GM12878 (cell line): ENCODE data around the gene PIP5K1A. TPM values are rescaled to one million over a fixed set of nuclear protein-coding genes. Genes with fewer than 3 reads are reported as not detected.
A peak's percentile ranks its signal among the peaks of the same experiment; 100 is the strongest.

Source experiments
- ATAC-seq: fragments of 200-7000 bp; cut with Tn5 transposase; 3 replicates; pipeline ENCODE4 v1.9.1; 2020; ENCODE audit warnings: mild to moderate bottlenecking, moderate library complexity
- BruUV-seq: library from RNA; stranded (reverse); fragments of 400-500 nt; replicated peaks from 2 replicates; lab custom pipeline; 2021; lab: Mats Ljungman, UMichigan
- CTCF ChIA-PET: fragments of 300-600 bp; sonication (Branson Sonifier 250); formaldehyde crosslinking; extraction: SDS; loops from one replicate; lab custom pipeline; 2021; ENCODE audit warnings: inconsistent platforms; lab: Yijun Ruan, JAX
- POLR2A ChIA-PET: fragments of 350-600 bp; formaldehyde crosslinking; extraction: SDS; loops from one replicate; lab custom pipeline; 2021; ENCODE audit warnings: inconsistent platforms; lab: Charles Lee
- RAD21 ChIA-PET: fragments of 300-600 bp; sonication (Branson Sonifier 250); formaldehyde crosslinking; loops from one replicate; lab custom pipeline; 2023; ENCODE audit warnings: antibody characterized with exemption; ENCODE audit not compliant: unreplicated experiment; lab: Charles Lee
- SMC1A ChIA-PET: fragments of 300-600 bp; sonication (Branson Sonifier 250); formaldehyde crosslinking; loops from one replicate; lab custom pipeline; 2023; ENCODE audit not compliant: unreplicated experiment, uncharacterized antibody; lab: Charles Lee
- DNase-seq: peaks from one replicate; pipeline ENCODE4 v3.0.0-alpha.2; 2011; ENCODE audit warnings: low read depth, low spot score
- FAIRE-seq: peaks from 3 replicates; lab custom pipeline; 2011; peaks lifted over from hg19 to GRCh38; lab: Jason Lieb, UNC
- H2AFZ ChIP-seq: 2 replicates; pipeline ENCODE4 v1.6.0; 2011; ENCODE audit warnings: low read depth, low read length, control low read depth; ENCODE audit not compliant: control insufficient read depth
- H3K27ac ChIP-seq: 2 replicates; pipeline ENCODE4 v1.5.1; 2011; ENCODE audit warnings: control low read depth; ENCODE audit not compliant: control insufficient read depth, insufficient read depth
- H3K27me3 ChIP-seq, 2 experiments: replicated peaks in 1 of 2; 2 replicates each; pipeline versions ENCODE4 v1.6.0 to v1.6.1; 2011; ENCODE audit warnings: low read length in 1 of 2; ENCODE audit not compliant: control insufficient read depth in 2 of 2, insufficient read depth in 2 of 2
- H3K36me3 ChIP-seq, 2 experiments: 2 replicates each; pipeline ENCODE4 v1.5.1; 2011; ENCODE audit warnings: low read length in 1 of 2; ENCODE audit not compliant: control insufficient read depth in 2 of 2, insufficient read depth in 2 of 2
- H3K4me1 ChIP-seq: 2 replicates; pipeline ENCODE4 v1.6.1; 2011; ENCODE audit warnings: mild to moderate bottlenecking, low read length, moderate library complexity, mixed read lengths; ENCODE audit not compliant: control insufficient read depth, insufficient read depth
- H3K4me2 ChIP-seq: 2 replicates; pipeline ENCODE4 v1.6.0; 2011; ENCODE audit warnings: control low read depth; ENCODE audit not compliant: control insufficient read depth, insufficient read depth
- H3K4me3 ChIP-seq: fragments of 200-600 bp; sonication (generic); 2 replicates; pipeline ENCODE4 v1.5.1; 2016
- H3K79me2 ChIP-seq: 2 replicates; pipeline ENCODE4 v1.6.0; 2011; ENCODE audit warnings: low read length; ENCODE audit not compliant: control insufficient read depth, insufficient read depth
- H3K9ac ChIP-seq: 2 replicates; pipeline ENCODE4 v1.8.0; 2011; ENCODE audit warnings: low read length, control low read depth, mixed read lengths; ENCODE audit not compliant: control insufficient read depth, insufficient read depth
- H3K9me3 ChIP-seq: replicated peaks from 3 replicates; pipeline ENCODE4 v1.5.1; 2011; ENCODE audit warnings: mild to moderate bottlenecking, low read length; ENCODE audit not compliant: control insufficient read depth, insufficient read depth
- H4K20me1 ChIP-seq: 2 replicates; pipeline ENCODE4 v1.6.0; 2011; ENCODE audit not compliant: control insufficient read depth, insufficient read depth
- CBX5 ChIP-seq: sonication (generic); IDR thresholded peaks from 2 replicates; pipeline ENCODE4 v1.6.1; 2016; ENCODE audit warnings: low read depth, moderate library complexity, mild to moderate bottlenecking, inconsistent platforms
- NR2C1 ChIP-seq: fragments of 450-650 bp; IDR thresholded peaks from 2 replicates; pipeline ENCODE4 v1.6.1; 2017; ENCODE audit warnings: antibody characterized with exemption, mild to moderate bottlenecking, moderate library complexity
- POLR2AphosphoS5 ChIP-seq: IDR thresholded peaks from 2 replicates; pipeline ENCODE4 v1.6.1; 2011; ENCODE audit warnings: mild to moderate bottlenecking, low read length, inconsistent platforms
- TARDBP ChIP-seq: IDR thresholded peaks from 2 replicates; pipeline ENCODE4 v1.6.1; 2016; ENCODE audit warnings: borderline replicate concordance
- WGBS: methylation state at CpG from one replicate; pipeline ENCODE4 v1.1.6; 2016; ENCODE audit warnings: low lambda C conversion rate; ENCODE audit not compliant: insufficient replicate concordance, insufficient coverage; ENCODE audit errors: missing lambda C conversion rate; 5-methylcytosine and 5-hydroxymethylcytosine counted together
- in situ Hi-C: fragments of 300-500 bp; cut with MboI; formaldehyde crosslinking; loops from 9 replicates; pipeline ENCODE4 v1.14.3; 2018; ENCODE audit warnings: mixed read lengths
- intact Hi-C: fragments of 100-400 bp; cut with micrococcal nuclease; formaldehyde crosslinking; loops from one replicate; pipeline ENCODE4 v1.14.2; 2022; ENCODE audit not compliant: unreplicated experiment
- polyA plus RNA-seq, 11 experiments: library from polyadenylated mRNA; depleted of rRNA in 4 of 11; unstranded in 6 of 11; stranded (reverse) in 5 of 11; fragments of >200 nt; fragmentation: Nextera tagmentation in 4 of 11; fragmentation: Illumina TruSeq in 1 of 11; extraction: Ambion mirVana in 4 of 11; extraction: Trizol in 1 of 11; gene quantifications; 1 replicate in 1 of 11; 2 replicates in 10 of 11; pipeline versions ENCODE4 v1.2.1 to v1.2.3, GENCODE V29; 2011 to 2016; ENCODE audit warnings: inconsistent platforms in 2 of 11, missing spikeins in 2 of 11, low read depth in 1 of 11
- total RNA-seq, 4 experiments: library from RNA; depleted of rRNA in 3 of 4; stranded (reverse); fragments of >200 nt in 3 of 4; fragmentation: Illumina TruSeq in 1 of 4; extraction: Trizol in 1 of 4; gene quantifications; 2 replicates each; pipeline versions ENCODE4 v1.2.1 to v1.2.3, GENCODE V29; 2013 to 2021

The PIP5K1A gene
- total and polyA plus RNA-seq, 10 of the 15 experiments (the other 5 are each of a cell fraction or from before 2014, with no cell fraction given) = 4.5 to 114 (median 51.5) TPM

- TF ChIP-seq NR2C1 = no peak
These were observed 84.8 kb downstream of the PIP5K1A start (continued) for GRCh38 chr1:151282883-151283725.

- 100% methylated on average over 1 of the region's 2 CpGs for WGBS
- Histone ChIP-seq H3K79me2 (peaks cover 32% of the 10 kb centered on the region), H3K4me3 (peak overlapping the region; percentile 96), H3K9ac (no peak overlapping the region; the same call in 1 of the 2 replicates), H3K27ac (no peak overlapping the region), H4K20me1 (no peaks in the 10 kb centered on the region), H3K27me3 (no peaks in the 10 kb centered on the region), H3K4me2 (peak overlapping the region; percentile 94), H3K4me1 (peaks cover 11% of the 10 kb centered on the region), H3K9me3 (no peaks in the 10 kb centered on the region)
- RAD21 ChIA-PET = interaction anchor here (1.0 to 1.4 kb wide), 6 partner anchors 8 to 57 kb away, joined by 3 to 6 read pairs (median 4); partner anchors contain the start of genes PI4KB and PSMD4
- POLR2A ChIA-PET = interaction anchor here (0.6 to 3.6 kb wide), 6 partner anchors 29 to 217 kb away, joined by 3 to 32 read pairs (median 3); partner anchors contain the start of genes PI4KB, PIP5K1A and PSMD4
- in situ Hi-C loops = no loop called here
- no TSS peak for BruUV-seq
- SMC1A ChIA-PET = interaction anchor here (1.5 to 1.6 kb wide), 3 partner anchors 14 to 57 kb away, joined by 3 to 7 read pairs (median 7); no protein-coding TSS in a partner anchor
- CTCF ChIA-PET = interaction anchor here (1.3 to 3.0 kb wide), 4 partner anchors 17 to 56 kb away, joined by 3 to 18 read pairs (median 9); no protein-coding TSS in a partner anchor
- FAIRE-seq = no peak
- TF ChIP-seq CBX5 (no peak), TARDBP (no peak), POLR2AphosphoS5 (peak; percentile 60; the same call in 1 of the 2 replicates)
- TF ChIP-seq, all 136 proteins: peak for 1
- intact Hi-C loops = no loop called here
- ATAC-seq (no peak), DNase-seq (no peak)
- peaks cover 15 to 22% of the 10 kb centered on the region in 2 experiments; a peak in 3 of 4 replicates for H3K36me3 ChIP-seq
- no peak overlapping the region for H2AFZ ChIP-seq
These were observed 85.7 kb downstream of the PIP5K1A start for GRCh38 chr1:151284013-151284577.
